ENCODE data around the gene UBXN11.
"Not testable (repeated sequence)": the region's sequence is repeated elsewhere in the genome, so short reads cannot be mapped to it uniquely, and the experiment has no call there.

GRCh38 chr1:26292735-26293134, 13.7 kb downstream of the UBXN11 start:
- not testable (repeated sequence) for TF ChIP-seq CTCF, POLR2A (IDR thresholded peaks at IDR 0.05)

Measured in body of pancreas (tissue), 4 donors.